Amygdala (tissue), 56 donors: ENCODE measurements around the gene RREB1.
A peak's percentile ranks its signal among the peaks of the same experiment; 100 is the strongest.

Experiments
- DNase-seq, 56 donors: peaks; one replicate each; lab custom pipeline; 2025; lab: John Stamatoyannopoulos, UW

Gene RREB1

GRCh38 chr6:7238526-7238899, 130.8 kb downstream of the RREB1 start:
- no peak for DNase-seq

GRCh38 chr6:7238900-7239589, 131.3 kb downstream of the RREB1 start:
- DNase-seq = peak in 38 of 56 donors; percentile 7 to 71 (median 36)

- no peak for DNase-seq
These were observed 131.8 kb downstream of the RREB1 start for GRCh38 chr6:7239590-7239948.

- no peak for DNase-seq
These were observed 132.6 kb downstream of the RREB1 start for GRCh38 chr6:7240351-7240750.

GRCh38 chr6:7241160-7241559, 133.4 kb downstream of the RREB1 start:
- DNase-seq = no peak

- DNase-seq = no peak
These were observed 134.2 kb downstream of the RREB1 start for GRCh38 chr6:7241709-7242645.

GRCh38 chr6:7242835-7243178, 135.0 kb downstream of the RREB1 start:
- no peak for DNase-seq

GRCh38 chr6:7243179-7243981, 135.6 kb downstream of the RREB1 start:
- DNase-seq = peak in 14 of 56 donors; percentile 7 to 64 (median 18)

- DNase-seq = no peak
These were observed 138.1 kb downstream of the RREB1 start for GRCh38 chr6:7245668-7246393.

GRCh38 chr6:7246401-7247178, 138.8 kb downstream of the RREB1 start:
- DNase-seq = no peak

- DNase-seq = no peak
These were observed 139.4 kb downstream of the RREB1 start for GRCh38 chr6:7247179-7247456.

GRCh38 chr6:7247828-7248227, 140.1 kb downstream of the RREB1 start:
- no peak for DNase-seq

- DNase-seq = no peak
These were observed 141.6 kb downstream of the RREB1 start for GRCh38 chr6:7249391-7249790.

GRCh38 chr6:7249946-7250643, 142.3 kb downstream of the RREB1 start:
- DNase-seq = no peak

- no peak for DNase-seq
These were observed 143.1 kb downstream of the RREB1 start for GRCh38 chr6:7250812-7251211.

GRCh38 chr6:7251646-7252260, 144.0 kb downstream of the RREB1 start:
- no peak for DNase-seq

GRCh38 chr6:7252390-7252789, 144.6 kb downstream of the RREB1 start:
- DNase-seq = peak in 1 of 56 donors; percentile 8

- DNase-seq = peak in 10 of 56 donors; percentile 7 to 45 (median 13)
These were observed 147.4 kb downstream of the RREB1 start for GRCh38 chr6:7254980-7255835.
